GM12865 (cell line): ENCODE results near the gene TRAF3IP1.
A peak's percentile ranks its signal among the peaks of the same experiment; 100 is the strongest.
"Not testable (repeated sequence)": the region's sequence is repeated elsewhere in the genome, so short reads cannot be mapped to it uniquely, and the experiment has no call there.

Source experiments
- DNase-seq: peaks from one replicate; pipeline ENCODE4 v3.0.0; 2010; ENCODE audit warnings: low read depth
- H3K4me3 ChIP-seq: 2 replicates; pipeline ENCODE4 v1.5.1; 2011; ENCODE audit warnings: mild to moderate bottlenecking, low read depth, low read length, control low read depth
- CTCF ChIP-seq: IDR thresholded peaks from 2 replicates; pipeline ENCODE4 v1.5.1; 2011; ENCODE audit warnings: low read length, control low read depth, low read depth, inconsistent platforms; ENCODE audit not compliant: insufficient read depth; ENCODE audit errors: missing control alignments

TRAF3IP1 gene

GRCh38 chr2:238370823-238371372, 50.6 kb downstream of the TRAF3IP1 start:
- DNase-seq, result peak; percentile 74
- no peak overlapping the region for H3K4me3 ChIP-seq
- TF ChIP-seq CTCF, result peak; percentile 75

- not testable (repeated sequence) for H3K4me3 ChIP-seq, DNase-seq
Measured at GRCh38 chr2:238372277-238372676, 52.0 kb downstream of the TRAF3IP1 start.

DNA sequence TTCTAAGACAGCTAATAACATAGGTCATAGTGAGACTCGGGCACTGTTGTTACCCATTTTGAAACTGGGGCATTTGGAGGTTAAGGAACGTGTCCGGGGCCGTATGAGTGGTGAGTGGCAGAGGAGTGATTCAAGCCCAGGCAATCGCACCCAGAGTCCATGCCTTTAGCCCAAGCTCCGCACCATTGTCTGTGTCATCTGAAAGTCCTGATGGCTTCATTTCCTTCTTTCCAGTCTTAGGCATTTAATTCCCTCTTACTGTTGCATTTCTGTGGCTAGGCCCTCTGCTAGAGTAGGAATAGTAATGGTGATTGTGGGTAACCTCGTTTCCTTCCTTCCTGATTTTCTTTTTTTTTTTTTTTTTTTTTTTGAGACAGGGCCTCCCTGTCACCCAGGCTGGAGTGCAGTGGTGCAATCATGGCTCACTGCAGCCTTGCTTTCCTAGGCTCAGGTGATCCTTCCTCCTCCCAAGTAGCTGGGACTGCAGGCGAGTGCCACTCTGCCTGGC, 56.6 kb downstream of the TRAF3IP1 start:
- DNase-seq, result peak; percentile 50
- no peak for TF ChIP-seq CTCF

GRCh38 chr2:238378230-238379095, 58.1 kb downstream of the TRAF3IP1 start:
- TF ChIP-seq CTCF, result no peak
- H3K4me3 ChIP-seq, result no peak overlapping the region
- DNase-seq, result no peak

More for the DNA sequence above, 56.6 kb downstream of the TRAF3IP1 start:
- no peak overlapping the region for H3K4me3 ChIP-seq

GRCh38 chr2:238379096-238379810, 58.9 kb downstream of the TRAF3IP1 start:
- no peak overlapping the region for H3K4me3 ChIP-seq
- no peak for TF ChIP-seq CTCF
- peak; percentile 56 for DNase-seq

GRCh38 chr2:238380336-238380735, 60.0 kb downstream of the TRAF3IP1 start:
- TF ChIP-seq CTCF, result no peak
- no peak overlapping the region for H3K4me3 ChIP-seq
- DNase-seq, result no peak

DNA sequence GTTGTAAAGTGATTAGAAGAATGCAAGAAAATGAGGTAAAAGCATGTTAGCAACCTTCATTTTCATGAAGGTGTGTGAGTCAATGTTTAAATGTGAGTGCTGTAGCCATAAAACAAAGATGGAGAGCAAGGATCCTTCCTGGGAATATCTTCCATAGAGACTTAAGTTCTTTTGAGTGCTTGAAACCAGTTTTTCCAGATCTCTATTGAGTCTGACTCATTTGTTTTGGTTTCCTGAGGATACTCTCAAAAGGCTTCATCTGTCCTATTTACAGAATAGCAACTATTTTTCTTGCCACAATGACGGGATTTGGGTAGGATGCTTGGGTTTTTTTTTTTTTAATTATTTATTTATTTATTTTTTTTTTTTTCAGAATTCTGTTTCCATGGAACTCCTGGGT, 60.5 kb downstream of the TRAF3IP1 start:
- H3K4me3 ChIP-seq, result no peak overlapping the region
- no peak for DNase-seq
- TF ChIP-seq CTCF, result no peak
